GM12892 (cell line): ENCODE data around the gene PARP15.

Experiments used
- POLR2A ChIP-seq: IDR thresholded peaks from 2 replicates; pipeline ENCODE4 v1.6.1; 2011; ENCODE audit warnings: low read depth, low read length, control low read depth
- POLR2AphosphoS5 ChIP-seq: IDR thresholded peaks from 2 replicates; pipeline ENCODE4 v1.6.1; 2011; ENCODE audit warnings: low read depth, low read length, control low read depth
- TAF1 ChIP-seq: IDR thresholded peaks from 2 replicates; pipeline ENCODE4 v1.6.1; 2011; ENCODE audit warnings: low read depth, mild to moderate bottlenecking, control low read depth, low read length, borderline replicate concordance

DNA sequence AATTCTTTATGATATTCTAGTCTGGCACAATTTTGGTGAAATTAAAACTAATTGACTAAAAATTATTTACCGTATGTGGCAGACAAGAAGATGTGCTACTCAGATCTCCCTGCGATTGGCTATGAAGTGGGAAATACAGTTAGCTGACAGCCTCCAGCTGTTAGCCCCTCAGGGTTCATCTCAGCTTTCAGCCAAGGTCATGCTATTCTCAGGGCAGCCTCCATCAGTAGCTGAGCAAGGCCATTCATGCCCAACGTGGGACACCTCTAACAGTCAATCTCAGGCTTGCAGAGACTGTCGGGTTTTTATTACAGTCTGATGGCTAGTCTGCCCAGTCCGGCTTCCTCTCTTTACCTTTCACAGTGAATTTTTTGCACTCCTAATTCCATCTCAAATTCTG, 20.1 kb upstream of the PARP15 start:
- TF ChIP-seq POLR2AphosphoS5, result no peak
- TF ChIP-seq POLR2A, result no peak
- no peak for TF ChIP-seq TAF1
